ENCODE results near the gene PRKAB2.
"Not testable (repeated sequence)": the region's sequence is repeated elsewhere in the genome, so short reads cannot be mapped to it uniquely, and the experiment has no call there.

PRKAB2 gene

DNA sequence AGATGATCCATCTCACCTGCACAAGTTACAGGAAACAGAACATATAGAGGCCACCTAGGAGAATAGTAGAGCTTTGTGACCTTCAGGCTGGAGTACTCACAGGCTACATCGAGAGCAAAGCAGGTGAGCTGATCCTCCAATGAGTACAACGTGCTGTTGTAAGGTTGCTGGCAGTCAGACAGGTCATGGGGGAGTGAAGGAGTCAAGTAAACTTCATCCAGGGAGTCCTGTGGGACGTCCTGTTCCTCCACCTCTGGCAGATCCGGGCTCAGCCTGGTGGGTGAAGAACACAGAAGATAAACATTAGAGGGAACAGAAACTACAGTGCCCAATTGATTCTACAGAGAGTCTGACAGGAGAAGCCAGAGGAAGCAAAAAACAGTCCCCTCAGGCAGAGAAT, 62.5 kb downstream of the PRKAB2 start:
- DNase-seq: no peak

DNA sequence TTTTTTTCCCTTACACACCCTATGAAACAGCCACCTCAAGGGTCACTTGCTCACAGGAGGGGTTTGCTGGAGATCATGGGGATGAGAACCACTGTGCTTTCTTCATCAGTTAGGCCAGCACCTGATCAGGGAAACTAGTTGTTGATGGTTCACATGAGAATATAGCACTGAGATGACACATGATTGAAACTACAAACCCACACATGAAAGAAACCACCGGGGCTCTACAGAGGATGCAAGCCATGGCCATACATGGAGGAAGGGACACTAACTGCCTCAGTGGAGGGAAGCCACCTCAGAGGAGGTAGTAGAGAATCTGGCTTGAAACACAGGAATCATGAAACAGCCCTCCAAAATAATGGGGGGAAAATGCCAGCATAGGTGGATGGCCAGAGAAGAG, 63.2 kb downstream of the PRKAB2 start:
- DNase-seq: no peak

DNA sequence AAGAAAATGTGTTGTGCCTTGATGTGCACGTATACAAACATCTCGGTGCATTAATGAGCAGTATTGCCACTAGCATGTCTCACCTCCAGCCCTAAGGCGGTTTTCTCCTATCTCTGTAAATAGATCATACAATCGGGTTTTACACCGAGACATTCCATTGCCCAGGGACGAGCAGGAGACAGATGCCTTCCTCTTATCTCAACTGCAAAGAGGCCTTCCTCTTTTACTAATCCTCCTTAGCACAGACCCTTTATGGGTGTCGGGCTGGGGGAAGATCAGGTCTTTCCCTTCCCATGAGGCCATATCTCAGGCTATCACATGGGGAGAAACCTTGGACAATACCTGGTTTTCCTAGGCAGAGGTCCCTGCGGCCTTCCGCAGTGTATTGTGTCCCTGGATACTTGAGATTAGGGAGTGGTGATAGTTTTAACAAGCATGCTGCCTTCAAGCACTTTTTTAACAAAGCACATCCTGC, 65.8 kb downstream of the PRKAB2 start:
- DNase-seq: not testable (repeated sequence)

DNA sequence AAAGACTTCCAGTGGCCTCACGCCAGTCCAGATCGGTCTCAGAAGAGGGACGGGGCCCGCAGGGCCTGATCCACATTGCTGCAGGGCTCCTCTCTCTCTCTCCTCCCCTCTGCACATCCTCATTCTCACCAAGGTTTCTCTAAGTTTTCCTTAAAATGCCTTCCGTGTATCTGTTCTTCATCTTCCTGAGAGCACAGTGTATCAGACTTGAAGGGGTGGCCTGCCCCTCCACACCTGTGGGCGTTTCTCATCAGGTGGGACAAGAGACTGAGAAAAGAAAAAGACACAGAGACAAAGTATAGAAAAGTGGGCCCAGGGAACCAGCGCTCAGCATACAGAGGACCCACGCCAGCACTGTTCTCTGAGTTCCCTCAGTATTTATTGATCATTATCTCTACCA, 66.4 kb downstream of the PRKAB2 start:
- DNase-seq: no peak

All from T1000 (cell line).